ENCODE measurements around the gene ARHGEF28.

ARHGEF28 gene

GRCh38 chr5:73728493-73729273 is 102.7 kb downstream of the ARHGEF28 start:
- no peak for TF ChIP-seq POLR2AphosphoS5 (IDR thresholded peaks at IDR 0.05; ENCODE audit: low read depth, low read length)

GRCh38 chr5:73729329-73729728 is 103.3 kb downstream of the ARHGEF28 start:
- TF ChIP-seq POLR2AphosphoS5 (IDR thresholded peaks at IDR 0.05; ENCODE audit: low read depth, low read length) (no peak), TAF1 (IDR thresholded peaks at IDR 0.05; ENCODE audit: borderline replicate concordance, insufficient read depth, low read length) (no peak), REST (IDR thresholded peaks at IDR 0.05; ENCODE audit: insufficient read depth in 1 of 2, low read depth in 2 of 2, low read length in 2 of 2) (no peak), SIN3A (IDR thresholded peaks at IDR 0.05; ENCODE audit: borderline replicate concordance, insufficient read depth, low read length) (no peak), FOXP2 (optimal IDR thresholded peaks at IDR 0.05; ENCODE audit: borderline replicate concordance, extremely low read depth, extremely low read length, insufficient read depth) (no peak)

GRCh38 chr5:73732045-73732444 is 106.0 kb downstream of the ARHGEF28 start:
- TF ChIP-seq SIN3A (IDR thresholded peaks at IDR 0.05; ENCODE audit: borderline replicate concordance, insufficient read depth, low read length) = no peak
- no peak for TF ChIP-seq POLR2AphosphoS5 (IDR thresholded peaks at IDR 0.05; ENCODE audit: low read depth, low read length)
- TF ChIP-seq FOXP2 (optimal IDR thresholded peaks at IDR 0.05; ENCODE audit: borderline replicate concordance, extremely low read depth, extremely low read length, insufficient read depth) = no peak
- TF ChIP-seq TAF1 (IDR thresholded peaks at IDR 0.05; ENCODE audit: borderline replicate concordance, insufficient read depth, low read length) = no peak
- no peak for TF ChIP-seq REST (IDR thresholded peaks at IDR 0.05; ENCODE audit: insufficient read depth in 1 of 2, low read depth in 2 of 2, low read length in 2 of 2)

GRCh38 chr5:73733219-73733618 is 107.2 kb downstream of the ARHGEF28 start:
- TF ChIP-seq TAF1 (IDR thresholded peaks at IDR 0.05; ENCODE audit: borderline replicate concordance, insufficient read depth, low read length) (no peak), POLR2AphosphoS5 (IDR thresholded peaks at IDR 0.05; ENCODE audit: low read depth, low read length) (no peak), REST (IDR thresholded peaks at IDR 0.05; ENCODE audit: insufficient read depth in 1 of 2, low read depth in 2 of 2, low read length in 2 of 2) (no peak), FOXP2 (optimal IDR thresholded peaks at IDR 0.05; ENCODE audit: borderline replicate concordance, extremely low read depth, extremely low read length, insufficient read depth) (no peak), SIN3A (IDR thresholded peaks at IDR 0.05; ENCODE audit: borderline replicate concordance, insufficient read depth, low read length) (no peak)

- no peak for TF ChIP-seq TAF1 (IDR thresholded peaks at IDR 0.05; ENCODE audit: borderline replicate concordance, insufficient read depth, low read length)
- no peak for TF ChIP-seq SIN3A (IDR thresholded peaks at IDR 0.05; ENCODE audit: borderline replicate concordance, insufficient read depth, low read length)
- no peak for TF ChIP-seq FOXP2 (optimal IDR thresholded peaks at IDR 0.05; ENCODE audit: borderline replicate concordance, extremely low read depth, extremely low read length, insufficient read depth)
- no peak for TF ChIP-seq REST (IDR thresholded peaks at IDR 0.05; ENCODE audit: insufficient read depth in 1 of 2, low read depth in 2 of 2, low read length in 2 of 2)
- TF ChIP-seq POLR2AphosphoS5 (IDR thresholded peaks at IDR 0.05; ENCODE audit: low read depth, low read length) = no peak
Observed at GRCh38 chr5:73735032-73735734, 109.2 kb downstream of the ARHGEF28 start.
